ENCODE measurements around the gene ASPSCR1.

DNA sequence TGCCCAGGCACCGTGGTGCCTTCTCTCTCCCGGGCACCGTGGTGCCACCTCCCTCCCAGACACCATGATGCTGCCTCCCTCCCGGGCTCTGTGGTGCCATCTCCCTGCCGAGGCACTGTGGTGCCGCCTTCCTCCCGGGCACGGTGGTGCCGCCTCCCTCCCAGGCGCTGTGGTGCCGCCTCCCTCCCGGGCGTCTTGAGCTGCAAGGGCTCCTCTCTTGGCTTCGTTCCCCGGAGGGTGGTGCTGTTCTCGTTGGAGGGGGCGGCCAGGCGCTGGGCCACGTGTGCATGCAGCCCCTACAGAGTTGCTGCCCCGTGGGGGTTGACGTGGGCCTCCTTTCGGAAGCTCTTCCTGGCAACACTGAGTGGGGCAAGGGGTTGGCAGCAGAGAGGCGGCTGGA lies 37.0 kb downstream of the ASPSCR1 start:
- TF ChIP-seq POLR2A (IDR thresholded peaks at IDR 0.05) (no peak), POLR2AphosphoS5 (IDR thresholded peaks at IDR 0.05) (peak in 1 of 3 donors; percentile 25)
- TF ChIP-seq, protein P1, sequence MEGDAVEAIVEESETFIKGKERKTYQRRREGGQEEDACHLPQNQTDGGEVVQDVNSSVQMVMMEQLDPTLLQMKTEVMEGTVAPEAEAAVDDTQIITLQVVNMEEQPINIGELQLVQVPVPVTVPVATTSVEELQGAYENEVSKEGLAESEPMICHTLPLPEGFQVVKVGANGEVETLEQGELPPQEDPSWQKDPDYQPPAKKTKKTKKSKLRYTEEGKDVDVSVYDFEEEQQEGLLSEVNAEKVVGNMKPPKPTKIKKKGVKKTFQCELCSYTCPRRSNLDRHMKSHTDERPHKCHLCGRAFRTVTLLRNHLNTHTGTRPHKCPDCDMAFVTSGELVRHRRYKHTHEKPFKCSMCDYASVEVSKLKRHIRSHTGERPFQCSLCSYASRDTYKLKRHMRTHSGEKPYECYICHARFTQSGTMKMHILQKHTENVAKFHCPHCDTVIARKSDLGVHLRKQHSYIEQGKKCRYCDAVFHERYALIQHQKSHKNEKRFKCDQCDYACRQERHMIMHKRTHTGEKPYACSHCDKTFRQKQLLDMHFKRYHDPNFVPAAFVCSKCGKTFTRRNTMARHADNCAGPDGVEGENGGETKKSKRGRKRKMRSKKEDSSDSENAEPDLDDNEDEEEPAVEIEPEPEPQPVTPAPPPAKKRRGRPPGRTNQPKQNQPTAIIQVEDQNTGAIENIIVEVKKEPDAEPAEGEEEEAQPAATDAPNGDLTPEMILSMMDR (IDR thresholded peaks at IDR 0.05 in 8 of 11, conservative IDR thresholded peaks at IDR 0.05 in 3 of 11) = no peak

Measured in spleen (tissue), 7 donors.